Stimulated activated effector memory CD8-positive, alpha-beta T cell treated with anti-CD3 and anti-CD28 coated beads, Interleukin-12 subunit alpha, Interleukin-12 subunit beta, amount 100 ng/mL, for 72 hours (primary cell): ENCODE data around the gene EPHA4.

Source experiments
- ATAC-seq: fragments of 150-1000 bp; cut with Tn5 transposase; 2 replicates; pipeline ENCODE4 v1.10.0; 2021
- DNase-seq, 2 donors: peaks; one replicate each; pipeline ENCODE4 v3.0.0; 2021 to 2022; ENCODE audit warnings: low spot score in 2 of 2
- H3K27ac Mint-ChIP-seq: one replicate; pipeline ENCODE4 v1.8.0; 2022; ENCODE audit warnings: mild to moderate bottlenecking, mixed read lengths
- H3K36me3 Mint-ChIP-seq: one replicate; pipeline ENCODE4 v1.8.0; 2022; ENCODE audit warnings: mild to moderate bottlenecking, mixed read lengths
- H3K4me1 Mint-ChIP-seq: one replicate; pipeline ENCODE4 v1.8.0; 2022; ENCODE audit warnings: mixed read lengths
- H3K4me3 Mint-ChIP-seq: one replicate; pipeline ENCODE4 v1.8.0; 2022; ENCODE audit warnings: mild to moderate bottlenecking, mixed read lengths
- H3K9me3 Mint-ChIP-seq: one replicate; pipeline ENCODE4 v1.8.0; 2022; ENCODE audit warnings: mixed read lengths

The EPHA4 gene

GRCh38 chr2:221461901-221462300 lies 110.2 kb downstream of the EPHA4 start:
- Mint-ChIP-seq H3K36me3 (no peaks in the 10 kb centered on the region), H3K4me1 (peaks cover 41% of the 10 kb centered on the region), H3K27ac (no peak overlapping the region), H3K4me3 (no peak overlapping the region), H3K9me3 (no peaks in the 10 kb centered on the region)
- ATAC-seq (no peak), DNase-seq (no peak)

DNA sequence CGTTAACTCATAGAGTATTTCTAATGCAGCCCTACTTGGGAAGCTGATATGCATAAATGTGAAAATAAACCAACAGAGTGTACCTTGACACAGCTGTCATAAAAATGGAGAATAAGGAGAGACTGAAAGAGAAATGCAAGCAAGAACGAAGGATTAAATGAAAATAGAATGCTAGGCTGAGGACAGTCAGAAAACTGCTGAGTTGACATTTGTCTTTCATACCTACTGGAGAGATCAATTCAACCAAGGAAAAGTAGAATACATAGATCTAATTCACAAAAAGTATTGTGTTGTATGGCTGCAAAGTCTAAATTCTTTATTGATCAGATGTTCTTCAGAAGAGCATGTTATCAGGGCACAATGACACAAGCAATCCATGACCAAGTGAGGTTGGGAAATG lies 112.0 kb downstream of the EPHA4 start:
- DNase-seq (no peak), ATAC-seq (no peak)
- H3K4me3 Mint-ChIP-seq = no peak overlapping the region
- H3K4me1 Mint-ChIP-seq = peaks cover 25% of the 10 kb centered on the region
- no peaks in the 10 kb centered on the region for H3K36me3 Mint-ChIP-seq
- no peak overlapping the region for H3K27ac Mint-ChIP-seq
- H3K9me3 Mint-ChIP-seq = no peaks in the 10 kb centered on the region

- Mint-ChIP-seq H3K4me1 (peaks cover 10% of the 10 kb centered on the region), H3K36me3 (no peaks in the 10 kb centered on the region), H3K9me3 (no peaks in the 10 kb centered on the region)
Observed at GRCh38 chr2:221458578-221458977, 113.5 kb downstream of the EPHA4 start.

GRCh38 chr2:221455214-221455613 lies 116.9 kb downstream of the EPHA4 start:
- DNase-seq = no peak
- Mint-ChIP-seq H3K4me1 (no peaks in the 10 kb centered on the region), H3K4me3 (no peak overlapping the region), H3K9me3 (no peaks in the 10 kb centered on the region), H3K36me3 (no peaks in the 10 kb centered on the region), H3K27ac (no peak overlapping the region)
- ATAC-seq = no peak

More at GRCh38 chr2:221458578-221458977, 113.5 kb downstream of the EPHA4 start:
- no peak for DNase-seq
- no peak for ATAC-seq
- Mint-ChIP-seq H3K4me3 (no peak overlapping the region), H3K27ac (no peak overlapping the region)

DNA sequence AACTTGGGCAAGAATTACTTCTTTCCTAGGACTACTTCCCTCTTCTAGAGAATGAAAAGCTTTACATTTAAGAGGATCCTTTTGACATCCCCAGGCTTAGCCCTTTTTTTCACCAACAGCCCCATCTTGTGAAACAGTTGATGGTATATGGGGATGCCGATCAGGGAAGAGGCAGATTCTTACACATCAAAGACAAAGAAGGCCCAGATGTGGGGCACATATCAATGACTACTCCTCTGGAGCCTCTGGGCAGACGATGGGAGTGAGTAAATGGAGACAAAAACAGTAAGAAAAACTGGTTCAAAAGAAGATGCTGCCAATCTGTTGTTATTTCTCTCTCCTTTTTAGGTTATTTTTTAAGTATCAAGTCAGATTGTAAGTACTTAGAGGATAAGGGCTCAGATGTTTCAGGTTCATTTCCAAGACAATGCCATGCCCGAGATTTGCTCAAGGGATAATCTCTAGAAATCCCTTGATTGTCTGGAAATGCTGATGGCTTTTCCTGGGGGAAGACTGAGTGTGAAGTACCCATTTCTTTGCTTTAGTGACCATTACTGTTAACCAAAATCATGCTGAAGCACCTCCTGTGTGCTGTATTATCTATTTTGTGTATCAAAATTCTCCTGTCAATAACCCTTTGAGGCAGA lies 117.5 kb downstream of the EPHA4 start:
- no peak for ATAC-seq
- Mint-ChIP-seq H3K36me3 (no peaks in the 10 kb centered on the region), H3K27ac (no peak overlapping the region), H3K9me3 (no peaks in the 10 kb centered on the region), H3K4me1 (no peaks in the 10 kb centered on the region), H3K4me3 (no peak overlapping the region)
- DNase-seq = no peak

DNA sequence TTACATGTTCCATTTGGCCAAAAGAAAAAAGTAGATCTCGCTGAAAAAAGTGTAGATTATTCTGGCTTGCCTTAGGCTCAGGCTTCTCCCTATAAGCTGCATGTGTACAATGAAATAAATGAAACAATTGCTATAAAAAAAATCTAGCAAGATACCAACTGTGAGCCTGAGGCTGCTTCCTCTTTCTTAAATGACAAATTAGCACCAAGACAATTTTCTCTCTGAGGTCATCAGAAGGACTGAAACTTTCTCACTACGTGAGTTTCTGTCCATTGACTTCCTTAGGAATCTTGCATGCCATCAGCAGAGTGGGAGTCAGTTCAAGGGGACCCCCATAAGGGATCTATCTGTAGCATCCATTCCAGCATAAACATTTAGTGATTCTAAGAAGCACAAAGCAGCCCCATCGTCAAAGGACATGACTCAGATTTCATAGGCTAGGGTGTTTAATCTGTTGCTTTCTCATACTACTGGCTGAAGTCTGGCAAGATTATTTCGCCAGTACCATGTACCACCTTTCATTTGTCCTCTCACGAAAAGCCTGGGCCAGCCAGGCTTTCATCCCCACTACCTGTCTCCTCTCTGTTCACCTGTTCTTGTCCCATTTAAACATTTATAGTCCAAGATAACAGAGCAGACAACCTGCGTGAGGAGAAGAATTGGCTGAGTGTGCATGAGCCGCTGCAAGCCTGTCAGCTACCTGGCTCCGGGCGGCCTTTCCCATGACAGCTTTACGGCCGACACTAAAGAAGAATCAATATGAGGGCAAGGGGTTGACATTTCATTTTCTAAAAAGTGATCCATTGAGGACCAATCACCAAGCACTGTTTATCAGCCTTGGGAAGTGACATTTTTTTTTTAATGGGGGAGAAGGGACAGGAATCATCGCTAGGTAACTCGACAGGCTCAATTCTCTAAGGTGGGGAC lies 120.0 kb downstream of the EPHA4 start:
- Mint-ChIP-seq H3K4me3 (no peak overlapping the region), H3K36me3 (no peaks in the 10 kb centered on the region), H3K4me1 (no peaks in the 10 kb centered on the region), H3K27ac (no peak overlapping the region), H3K9me3 (no peaks in the 10 kb centered on the region)
- DNase-seq (no peak), ATAC-seq (no peak)

- Mint-ChIP-seq H3K4me3 (no peak overlapping the region), H3K4me1 (no peaks in the 10 kb centered on the region), H3K9me3 (no peaks in the 10 kb centered on the region), H3K27ac (no peak overlapping the region), H3K36me3 (no peaks in the 10 kb centered on the region)
- ATAC-seq (no peak), DNase-seq (no peak)
Observed at GRCh38 chr2:221450280-221450679, 121.8 kb downstream of the EPHA4 start.

GRCh38 chr2:221449406-221449805 lies 122.7 kb downstream of the EPHA4 start:
- DNase-seq = no peak
- no peaks in the 10 kb centered on the region for H3K36me3 Mint-ChIP-seq
- H3K4me1 Mint-ChIP-seq = no peaks in the 10 kb centered on the region
- H3K4me3 Mint-ChIP-seq = no peak overlapping the region
- H3K27ac Mint-ChIP-seq = no peak overlapping the region
- no peaks in the 10 kb centered on the region for H3K9me3 Mint-ChIP-seq
- no peak for ATAC-seq

GRCh38 chr2:221448844-221449390 lies 123.2 kb downstream of the EPHA4 start:
- peaks cover 5% of the 10 kb centered on the region for H3K4me1 Mint-ChIP-seq
- ATAC-seq = no peak
- no peak overlapping the region for H3K27ac Mint-ChIP-seq
- no peaks in the 10 kb centered on the region for H3K9me3 Mint-ChIP-seq
- no peaks in the 10 kb centered on the region for H3K36me3 Mint-ChIP-seq
- no peak for DNase-seq
- H3K4me3 Mint-ChIP-seq = no peak overlapping the region

DNA sequence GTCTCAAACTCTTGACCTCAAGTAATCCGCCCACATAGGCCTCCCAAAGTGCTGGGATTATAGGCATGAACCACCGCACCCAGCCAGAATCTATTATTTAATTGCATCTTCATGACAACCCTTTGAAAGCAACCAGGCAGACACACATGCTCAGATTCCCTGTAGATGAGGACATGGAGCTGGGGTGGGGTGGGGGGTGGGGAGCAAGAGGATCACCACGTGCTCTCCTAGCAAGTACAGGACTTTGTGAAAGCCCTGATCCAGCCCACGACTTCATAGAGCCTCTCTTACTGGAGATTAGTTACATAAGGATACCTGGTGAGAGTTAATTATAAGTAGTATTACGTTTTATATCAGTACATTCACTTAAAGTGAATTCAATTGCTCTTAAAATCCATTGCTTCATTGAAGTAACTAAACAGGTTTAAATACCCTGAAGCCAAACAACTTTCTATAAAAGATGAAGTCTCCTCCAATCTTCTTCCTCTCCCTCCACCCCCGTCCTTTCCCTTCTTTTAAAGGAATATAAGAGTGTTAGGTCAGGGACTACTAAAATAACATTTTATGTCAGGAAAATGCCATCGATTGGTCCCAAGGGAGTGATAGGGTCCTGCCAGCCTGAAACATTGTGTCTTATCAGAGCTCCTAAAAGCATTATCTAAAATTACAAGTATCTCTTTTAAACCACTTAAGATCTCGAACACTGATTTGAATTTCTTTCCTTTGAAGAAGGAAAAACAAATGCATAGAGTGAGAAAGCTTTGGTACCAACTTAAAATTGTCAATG lies 123.9 kb downstream of the EPHA4 start:
- ATAC-seq (no peak), DNase-seq (no peak)
- no peak overlapping the region for H3K4me3 Mint-ChIP-seq
- H3K9me3 Mint-ChIP-seq = no peaks in the 10 kb centered on the region
- H3K36me3 Mint-ChIP-seq = no peaks in the 10 kb centered on the region
- peaks cover 6% of the 10 kb centered on the region for H3K4me1 Mint-ChIP-seq
- H3K27ac Mint-ChIP-seq = no peak overlapping the region

GRCh38 chr2:221447310-221447709 lies 124.8 kb downstream of the EPHA4 start:
- no peaks in the 10 kb centered on the region for H3K9me3 Mint-ChIP-seq
- no peak overlapping the region for H3K4me3 Mint-ChIP-seq
- ATAC-seq (no peak), DNase-seq (no peak)
- peaks cover 6% of the 10 kb centered on the region for H3K4me1 Mint-ChIP-seq
- H3K27ac Mint-ChIP-seq = no peak overlapping the region
- H3K36me3 Mint-ChIP-seq = no peaks in the 10 kb centered on the region

- Mint-ChIP-seq H3K9me3 (no peaks in the 10 kb centered on the region), H3K27ac (no peak overlapping the region), H3K4me1 (peaks cover 6% of the 10 kb centered on the region), H3K4me3 (no peak overlapping the region), H3K36me3 (no peaks in the 10 kb centered on the region)
- DNase-seq = no peak
- peak; percentile 57 for ATAC-seq
Observed at GRCh38 chr2:221446140-221446539, 126.0 kb downstream of the EPHA4 start.

DNA sequence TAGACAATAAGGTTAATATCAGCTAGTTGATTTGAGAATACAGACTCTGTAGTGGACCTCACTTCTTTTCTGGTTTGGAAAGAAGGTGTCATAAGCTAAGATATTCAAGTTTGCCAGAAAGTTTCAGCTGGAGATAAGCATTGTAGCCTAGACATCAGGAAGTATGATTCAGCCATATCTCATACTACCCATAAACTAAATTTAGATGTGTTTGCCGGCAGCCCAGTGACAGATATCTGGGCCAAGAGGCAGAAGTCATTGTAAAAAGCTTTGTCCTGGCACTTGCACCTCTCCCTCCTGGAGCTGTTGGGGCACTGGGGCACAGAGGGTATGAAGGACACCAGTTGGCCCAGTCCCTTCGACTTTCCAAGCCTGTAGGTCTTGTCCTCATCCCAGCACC lies 128.0 kb downstream of the EPHA4 start:
- Mint-ChIP-seq H3K27ac (peak overlapping the region; percentile 17), H3K36me3 (no peaks in the 10 kb centered on the region), H3K4me3 (no peak overlapping the region), H3K4me1 (peaks cover 6% of the 10 kb centered on the region), H3K9me3 (no peaks in the 10 kb centered on the region)
- DNase-seq = no peak
- peak; percentile 91 for ATAC-seq

DNA sequence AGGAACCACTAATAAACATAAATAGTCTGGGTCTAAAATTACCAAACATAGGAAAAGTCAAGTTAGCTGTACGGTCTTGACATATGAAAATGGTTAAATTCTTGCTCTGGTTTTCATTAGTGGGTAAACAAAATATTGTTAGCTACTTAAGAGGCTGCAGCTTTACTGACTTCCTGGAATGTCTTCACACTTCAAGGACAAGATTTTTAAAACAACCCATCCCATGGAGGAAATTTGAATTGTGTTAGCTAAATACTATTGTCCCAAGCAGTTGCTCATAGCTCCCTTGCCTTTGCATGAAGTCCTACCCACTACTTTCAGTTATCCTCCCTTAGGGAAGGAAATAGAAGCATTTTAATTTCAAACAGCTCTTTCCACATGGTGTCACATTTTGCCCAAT lies 128.5 kb downstream of the EPHA4 start:
- H3K9me3 Mint-ChIP-seq = no peaks in the 10 kb centered on the region
- H3K36me3 Mint-ChIP-seq = no peaks in the 10 kb centered on the region
- H3K27ac Mint-ChIP-seq = peak overlapping the region; percentile 17
- no peak for ATAC-seq
- no peak overlapping the region for H3K4me3 Mint-ChIP-seq
- no peak for DNase-seq
- H3K4me1 Mint-ChIP-seq = peaks cover 6% of the 10 kb centered on the region

DNA sequence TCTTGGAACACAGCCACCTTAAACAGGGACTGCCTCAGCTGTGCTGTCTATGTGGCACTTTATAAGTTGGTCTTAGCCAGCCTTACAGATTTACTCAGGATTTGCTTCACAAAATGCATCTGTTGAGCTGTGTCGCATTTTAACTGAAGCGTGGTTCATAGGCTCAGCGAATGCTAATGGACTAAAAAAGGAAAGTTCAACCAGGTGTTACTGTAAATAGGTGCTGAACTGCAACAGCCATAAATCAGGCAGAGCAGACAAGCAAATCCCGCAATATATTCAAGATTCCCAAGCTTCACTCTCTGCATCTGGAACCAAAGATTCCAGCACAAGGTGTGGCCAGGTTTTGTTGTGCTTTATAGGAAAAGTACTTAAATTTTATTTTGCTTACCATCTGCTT lies 130.0 kb downstream of the EPHA4 start:
- no peak for DNase-seq
- ATAC-seq = no peak
- Mint-ChIP-seq H3K9me3 (no peaks in the 10 kb centered on the region), H3K4me1 (peaks cover 6% of the 10 kb centered on the region), H3K27ac (peak overlapping the region; percentile 34), H3K36me3 (peaks cover 4% of the 10 kb centered on the region), H3K4me3 (no peak overlapping the region)
